Posterior cingulate gyrus (tissue), 11 donors: Measurements from ENCODE around the gene AQP4.

Experiments used
- DNase-seq, 10 donors: peaks; one replicate each; pipeline versions ENCODE4 v3.0.0 to v3.0.0-alpha.2; 2020 to 2021; ENCODE audit warnings: mixed read lengths in 3 of 10
- intact Hi-C: fragments of 100-400 bp; cut with DNase I; formaldehyde crosslinking; loops from one replicate; pipeline ENCODE4 v1.15.1; 2023

Gene AQP4, protein sequence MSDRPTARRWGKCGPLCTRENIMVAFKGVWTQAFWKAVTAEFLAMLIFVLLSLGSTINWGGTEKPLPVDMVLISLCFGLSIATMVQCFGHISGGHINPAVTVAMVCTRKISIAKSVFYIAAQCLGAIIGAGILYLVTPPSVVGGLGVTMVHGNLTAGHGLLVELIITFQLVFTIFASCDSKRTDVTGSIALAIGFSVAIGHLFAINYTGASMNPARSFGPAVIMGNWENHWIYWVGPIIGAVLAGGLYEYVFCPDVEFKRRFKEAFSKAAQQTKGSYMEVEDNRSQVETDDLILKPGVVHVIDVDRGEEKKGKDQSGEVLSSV

DNA sequence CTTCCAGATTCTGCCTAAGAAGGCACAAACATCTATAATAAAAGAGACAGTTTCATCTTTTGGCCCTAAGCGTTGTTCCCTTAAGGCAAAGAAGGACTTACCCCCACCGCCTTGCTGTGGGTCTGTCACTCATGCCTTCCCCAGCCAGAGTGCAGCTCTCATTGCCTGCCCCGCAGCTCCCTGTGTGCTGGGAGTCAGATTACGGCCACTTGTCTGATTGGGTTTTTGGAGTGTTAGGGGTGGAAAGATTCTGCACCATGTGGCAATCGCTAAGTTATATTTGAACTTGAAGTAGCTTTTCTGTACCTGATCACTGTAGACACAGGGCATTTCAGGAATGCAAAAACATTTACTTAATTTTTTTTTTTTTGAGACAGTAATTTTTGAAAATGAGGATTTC lies at the start of gene AQP4:
Gene AQP4, minus strand, starts transcription at position 151 of the 400 bp plus-strand sequence. Its CDS starts 18 bp downstream, at position 133.
- intact Hi-C loops = loop anchor here (5.0 kb wide), 1 partner anchor 42 kb away; no protein-coding TSS in a partner anchor
- DNase-seq = peak in 4 of 10 donors; percentile 11 to 75 (median 57)

DNA sequence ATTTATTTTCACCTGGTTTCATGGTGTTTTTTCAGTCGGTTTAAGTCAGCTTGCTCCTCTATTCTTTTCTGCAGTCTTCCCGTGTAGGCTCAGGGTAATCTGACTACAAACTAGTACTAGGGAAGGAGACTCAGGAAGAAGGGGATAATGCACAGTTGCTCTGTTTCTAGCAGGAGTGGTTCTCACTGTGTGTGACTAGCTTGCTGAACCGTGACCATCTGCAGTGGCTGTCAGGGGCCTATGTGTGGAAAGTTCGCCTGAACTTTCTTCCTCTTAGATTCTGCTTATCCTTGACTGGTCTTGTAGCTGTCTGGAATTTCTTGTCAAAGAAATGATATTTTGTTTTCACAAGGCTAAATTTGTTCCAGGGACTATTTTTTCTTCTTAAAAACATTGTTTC lies 46.3 kb upstream of the AQP4 start:
- intact Hi-C loops = no loop called here
- DNase-seq = no peak

DNA sequence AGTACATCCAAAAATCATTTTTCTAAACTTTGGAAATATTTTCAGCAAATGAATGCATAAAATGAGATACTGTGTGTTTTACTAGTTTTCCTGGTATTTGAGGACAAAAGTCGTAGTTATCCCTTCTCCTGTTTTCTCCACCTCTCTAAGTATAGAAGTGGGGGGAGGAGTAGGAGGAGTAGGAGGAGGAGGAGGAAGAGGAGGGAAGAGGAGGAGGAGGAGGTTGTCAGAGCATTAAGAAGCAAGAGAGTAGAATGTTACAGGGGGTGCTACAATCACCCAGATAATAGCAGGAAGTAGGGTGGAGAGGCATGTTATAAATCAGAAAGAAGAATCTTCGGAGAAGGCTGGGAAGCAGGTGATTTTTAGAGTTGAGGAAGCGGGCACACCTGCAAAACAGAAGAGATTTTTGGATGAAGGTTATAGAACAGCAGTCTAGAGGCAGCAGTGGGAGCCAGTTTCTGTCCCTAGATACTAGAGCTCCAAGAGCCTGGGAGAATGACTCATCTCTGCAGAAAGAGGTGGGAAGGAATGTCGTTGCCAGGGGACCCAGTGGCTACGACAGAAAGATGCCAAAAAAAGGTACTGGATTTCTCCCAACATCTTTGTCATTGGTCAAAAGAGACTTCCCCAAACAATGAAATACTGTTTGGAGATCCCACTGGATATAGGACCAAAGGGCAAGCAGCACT lies 44.2 kb upstream of the AQP4 start:
- intact Hi-C loops = loop anchor here (5.0 kb wide), 1 partner anchor 42 kb away; the partner anchor contains the start of gene AQP4

DNA sequence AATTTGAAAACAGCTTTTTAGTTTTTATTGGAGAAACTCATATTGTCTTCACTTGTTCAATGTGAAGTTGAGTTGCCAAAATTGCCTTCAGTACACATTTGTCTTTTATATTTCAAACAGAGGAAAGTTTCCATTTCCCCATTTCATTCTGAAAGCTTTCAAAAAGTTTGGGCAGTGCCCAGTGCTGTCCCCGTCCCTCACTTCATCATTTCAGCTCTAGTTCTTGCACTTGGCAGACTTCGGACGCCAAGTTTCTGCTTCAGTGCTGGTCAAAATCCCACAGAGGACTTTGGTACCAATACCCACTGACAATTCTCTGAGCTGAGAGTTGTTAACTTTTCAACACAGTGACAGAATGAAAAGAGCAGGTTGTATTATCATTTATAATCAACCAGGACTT lies 43.4 kb upstream of the AQP4 start:
- DNase-seq = peak in 2 of 10 donors; percentile 19 to 20
- intact Hi-C loops = loop anchor here (5.0 kb wide), 1 partner anchor 42 kb away; the partner anchor contains the start of gene AQP4

More for the DNA sequence above, 44.2 kb upstream of the AQP4 start:
- peak in 6 of 10 donors; percentile 18 to 83 (median 22) for DNase-seq

DNA sequence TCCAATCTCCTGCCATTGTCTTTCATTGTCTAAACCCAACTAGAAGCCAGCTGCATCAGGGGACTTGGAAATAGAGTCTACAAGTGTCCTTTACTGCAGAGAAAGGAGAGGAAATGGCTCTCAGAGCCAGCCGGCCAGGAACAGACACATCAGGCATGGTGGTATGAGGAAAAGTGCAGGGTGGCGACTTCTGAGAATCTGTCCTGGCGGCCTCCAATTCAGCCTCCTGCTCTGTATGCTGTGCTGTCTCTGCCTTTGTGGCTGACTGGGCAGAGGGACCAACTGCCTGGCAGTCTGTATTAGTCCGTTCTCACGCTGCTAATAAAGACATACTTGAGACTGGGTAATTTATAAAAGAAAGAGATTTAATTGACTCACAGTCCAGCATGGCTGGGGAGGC lies 36.8 kb upstream of the AQP4 start:
- intact Hi-C loops = no loop called here
- peak in 8 of 10 donors; percentile 13 to 87 (median 46) for DNase-seq

DNA sequence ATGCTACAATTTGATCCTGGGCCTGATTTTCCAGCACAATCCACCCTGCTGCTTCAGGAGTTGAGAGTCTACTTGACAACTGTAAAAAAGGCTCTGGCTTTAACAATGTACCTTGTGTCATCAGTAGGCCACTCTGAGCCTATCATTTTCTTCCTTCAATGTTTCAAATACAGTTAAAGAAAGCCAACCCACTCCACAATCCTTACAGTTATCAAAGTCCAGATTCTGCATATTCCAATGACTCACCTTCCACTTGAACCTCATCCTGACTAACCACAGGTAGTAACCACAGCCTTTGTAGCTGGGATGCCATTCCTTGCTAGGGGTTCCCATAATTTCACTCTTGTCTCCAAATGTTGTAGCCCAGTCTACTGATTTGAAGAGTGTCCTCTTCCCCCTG lies 35.5 kb upstream of the AQP4 start:
- intact Hi-C loops = no loop called here
- DNase-seq = no peak

DNA sequence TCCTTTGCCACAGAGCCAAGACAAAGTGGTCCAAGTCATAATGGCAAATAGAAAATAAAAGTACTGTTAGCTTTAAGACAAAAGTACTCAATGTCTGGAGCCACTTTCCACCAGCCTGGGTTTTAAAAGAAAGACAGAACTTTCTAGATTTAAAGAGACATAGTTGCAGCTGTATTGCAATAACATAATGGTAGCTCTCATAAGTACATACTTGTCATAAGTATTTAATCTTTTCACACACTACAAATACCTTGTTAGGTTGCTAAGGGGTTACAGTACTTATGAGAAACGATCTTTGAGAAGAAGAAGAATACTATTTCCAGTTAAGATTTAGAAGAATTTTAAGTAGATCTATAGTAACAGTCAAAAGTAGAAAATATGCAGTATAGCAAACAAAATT lies 28.9 kb upstream of the AQP4 start:
- no peak for DNase-seq
- intact Hi-C loops = no loop called here

DNA sequence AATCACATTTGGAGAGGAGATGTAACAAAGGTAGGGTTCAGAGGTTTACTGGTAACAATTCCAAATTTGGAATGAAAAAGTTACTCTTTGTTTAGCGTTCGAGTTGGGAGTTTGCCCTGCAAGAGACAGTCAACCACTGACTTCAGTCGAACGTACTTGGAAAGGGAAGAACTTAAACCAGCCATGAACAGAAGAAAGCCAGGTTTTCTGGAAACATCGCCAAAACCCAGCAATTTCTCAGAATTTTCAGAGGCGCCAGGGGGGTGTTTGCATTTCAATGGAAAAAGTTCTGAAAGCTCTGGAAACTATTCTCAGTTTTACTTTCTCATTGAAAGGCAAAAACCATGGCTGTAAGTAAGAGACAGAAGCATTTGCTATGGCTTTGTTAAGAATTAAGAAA lies 28.5 kb upstream of the AQP4 start:
- peak in 1 of 10 donors; percentile 12 for DNase-seq

DNA sequence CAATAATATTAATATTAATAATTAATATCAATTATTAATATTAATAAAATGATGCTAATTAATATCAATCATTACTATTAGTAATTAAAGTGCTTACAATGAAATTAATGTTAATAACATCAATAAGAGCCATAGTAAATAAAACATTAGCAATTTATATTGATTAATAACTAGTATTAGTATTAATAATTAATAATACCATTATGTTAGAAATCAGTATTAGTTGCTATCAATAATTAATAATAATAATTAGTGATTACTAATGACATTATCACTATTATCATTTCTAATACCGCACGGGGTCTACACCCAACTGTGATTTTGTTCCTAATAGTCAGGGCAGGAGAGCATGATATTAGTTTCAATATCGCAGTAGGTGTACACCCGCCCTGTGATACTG lies 22.8 kb upstream of the AQP4 start:
- intact Hi-C loops = no loop called here
- no peak for DNase-seq

More for the DNA sequence above, 28.5 kb upstream of the AQP4 start:
- intact Hi-C loops = no loop called here

DNA sequence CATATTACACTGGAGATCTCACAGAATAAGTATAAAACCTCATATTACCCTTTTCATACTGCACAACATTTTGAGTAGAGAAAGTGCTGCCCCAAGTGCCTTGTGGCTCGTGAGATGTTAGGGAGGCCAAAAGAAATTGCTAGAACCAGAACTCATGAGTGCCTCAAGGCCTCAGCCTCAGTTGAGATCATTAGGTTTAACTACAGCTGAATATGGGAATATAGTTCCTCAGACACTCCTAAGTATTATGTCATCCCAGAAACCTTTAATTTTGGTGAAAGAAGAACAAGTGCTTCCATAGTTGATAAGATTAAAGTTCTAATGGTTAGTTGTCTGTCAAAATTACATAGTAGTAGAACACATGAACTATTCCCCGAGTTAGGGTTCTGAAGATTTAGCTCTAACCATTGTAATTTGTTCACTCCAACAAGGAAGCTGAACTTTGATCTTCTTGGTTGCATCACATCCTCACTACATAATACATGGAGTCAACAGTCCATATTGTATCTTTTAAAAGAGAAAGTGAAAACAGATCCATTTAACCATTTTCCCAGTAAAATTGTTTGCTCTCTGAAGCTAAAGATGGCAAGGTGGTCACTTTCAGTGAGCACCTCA lies 9.6 kb upstream of the AQP4 start:
- intact Hi-C loops = no loop called here
- no peak for DNase-seq

DNA sequence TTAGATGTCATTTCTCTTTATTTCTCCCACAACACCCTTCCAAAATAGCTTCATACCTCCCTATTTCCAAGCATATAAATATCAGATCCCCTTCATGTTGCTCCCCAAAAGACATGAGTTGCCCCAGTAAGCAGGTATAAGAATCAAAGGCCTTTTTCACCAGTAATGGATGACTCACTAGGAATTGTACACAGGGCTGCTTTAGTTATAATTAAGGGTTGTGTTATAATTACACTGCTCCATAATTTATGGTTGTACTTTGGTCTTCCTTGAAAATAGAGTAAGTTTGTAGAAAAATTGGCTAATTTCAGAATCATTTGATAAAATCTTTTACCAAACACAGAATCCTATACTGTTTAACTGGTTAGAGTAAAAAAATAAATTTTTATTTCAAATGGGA lies 8.8 kb upstream of the AQP4 start:
- intact Hi-C loops = no loop called here
- DNase-seq = no peak

DNA sequence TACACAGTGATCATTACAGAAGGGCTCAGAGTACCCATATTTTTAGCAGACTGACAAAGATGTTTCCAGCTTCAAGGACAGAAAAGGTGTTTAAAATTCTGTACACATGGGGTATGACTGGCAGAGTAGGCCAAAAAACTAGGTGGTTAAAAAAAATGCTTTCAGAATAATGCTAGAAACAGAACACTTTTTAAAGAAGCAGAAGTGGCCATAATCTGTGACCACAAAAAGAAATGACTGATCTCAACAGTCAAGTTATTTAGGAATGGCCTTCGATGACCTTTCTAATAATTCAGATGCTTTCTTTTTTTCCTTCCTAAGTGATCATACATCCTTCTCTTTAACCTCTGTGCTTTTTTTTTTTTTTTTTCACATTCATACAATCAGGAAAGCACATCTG lies 4.1 kb upstream of the AQP4 start:
- no peak for DNase-seq
- intact Hi-C loops = loop anchor here (5.0 kb wide), 1 partner anchor 38 kb away; no protein-coding TSS in a partner anchor

DNA sequence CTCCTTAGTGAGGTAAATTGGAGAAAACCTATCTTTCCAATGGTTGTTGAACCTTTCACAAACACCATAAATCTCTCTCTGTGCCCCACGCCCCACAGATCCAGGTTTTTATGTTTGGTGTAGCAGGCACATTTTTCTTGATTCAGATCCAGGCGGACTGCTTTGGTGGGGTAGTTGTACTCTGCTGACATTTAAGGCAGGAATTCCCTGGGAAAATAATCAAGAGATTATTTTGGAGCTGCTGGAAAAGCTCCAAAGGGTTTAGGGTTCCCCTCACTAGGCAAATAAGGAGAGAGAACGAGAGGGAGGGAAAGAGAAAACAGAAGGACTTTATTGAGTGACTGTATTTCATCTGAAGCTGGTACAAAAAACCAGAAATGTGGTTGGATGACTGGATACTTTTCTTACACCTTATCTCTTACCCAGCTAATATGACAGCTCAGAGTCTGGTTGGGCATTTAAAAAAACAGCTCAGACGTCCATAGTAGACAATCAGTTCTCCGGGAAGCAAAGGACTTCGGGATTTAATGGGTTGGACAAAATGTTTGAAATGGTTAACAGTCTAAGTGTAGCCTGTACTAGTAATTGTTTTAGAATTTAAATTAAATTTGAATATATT lies 3.6 kb upstream of the AQP4 start:
- intact Hi-C loops = loop anchor here (5.0 kb wide), 1 partner anchor 38 kb away; no protein-coding TSS in a partner anchor

DNA sequence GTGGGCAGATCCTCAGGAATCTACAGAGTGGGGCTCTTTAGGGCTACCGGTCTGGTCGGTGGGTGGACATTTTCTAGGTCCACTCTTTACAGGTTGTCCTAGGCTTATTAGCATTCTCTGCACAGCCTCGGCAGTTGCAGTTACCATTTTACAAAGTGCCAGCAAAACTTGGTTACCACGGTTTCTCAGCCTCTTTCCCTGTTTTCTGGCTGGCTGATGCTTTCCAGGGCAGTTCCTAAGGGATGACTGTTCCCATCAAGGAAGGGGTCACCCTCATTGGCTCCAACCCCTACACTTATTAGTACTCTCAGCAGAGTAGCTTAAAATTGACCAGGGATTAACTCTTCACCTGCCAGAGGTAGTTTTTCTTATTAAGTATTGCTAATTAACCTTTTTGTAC lies 2.0 kb upstream of the AQP4 start:
- intact Hi-C loops = loop anchor here (5.0 kb wide), 1 partner anchor 40 kb away; no protein-coding TSS in a partner anchor
- DNase-seq = peak in 2 of 10 donors; percentile 4 to 18

More for the DNA sequence above, 3.6 kb upstream of the AQP4 start:
- DNase-seq = no peak

DNA sequence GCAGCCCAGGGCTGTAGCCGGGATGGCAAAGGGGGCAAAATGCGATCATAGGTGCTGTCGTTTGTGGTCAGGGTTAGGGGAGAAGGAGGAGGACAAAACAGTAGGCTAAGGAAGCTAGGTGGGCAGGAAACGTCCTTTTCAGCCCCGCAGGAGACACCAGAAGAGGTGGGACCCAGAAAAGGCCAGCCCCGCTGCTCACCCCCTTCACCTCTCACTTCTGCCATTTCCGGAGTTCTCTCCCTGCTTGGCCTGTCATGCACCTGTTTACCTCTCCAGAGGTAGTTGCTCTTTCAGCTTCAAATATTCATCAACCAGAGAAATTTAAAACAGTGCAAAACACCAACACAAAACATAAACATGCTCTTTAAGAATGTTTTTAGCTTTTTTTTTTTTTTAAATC lies 849 bp downstream of the AQP4 start:
- no peak for DNase-seq

DNA sequence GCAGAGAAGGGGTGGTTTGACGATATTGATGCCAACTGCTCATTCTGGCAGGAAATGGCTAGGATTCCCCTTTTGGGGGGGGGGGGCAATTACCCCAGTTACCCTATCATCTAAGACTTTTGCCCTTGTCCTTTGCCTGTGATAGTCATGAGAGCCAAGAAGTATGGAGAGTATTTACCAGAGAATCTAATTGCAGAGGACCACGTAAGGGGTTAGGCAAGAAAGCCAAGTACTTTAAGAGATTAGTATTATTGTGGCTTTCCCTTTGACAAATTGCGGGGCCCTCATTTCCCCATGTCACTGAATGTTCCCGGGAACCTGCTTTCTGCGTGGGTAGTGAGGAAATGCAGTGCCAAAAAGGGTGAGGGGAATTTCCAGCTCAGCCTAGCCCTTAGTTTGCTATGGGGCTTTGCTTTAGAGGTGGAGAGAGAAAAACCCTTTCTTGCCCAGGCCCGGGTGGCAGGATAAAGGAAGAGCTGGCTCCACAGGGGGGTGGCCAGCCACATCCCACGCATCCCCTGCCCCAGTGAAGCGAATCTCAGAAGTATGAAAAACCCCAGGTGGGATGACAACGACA lies 1.5 kb downstream of the AQP4 start:
- DNase-seq = peak in 4 of 10 donors; percentile 14 to 75 (median 46)
- intact Hi-C loops = no loop called here

More for the DNA sequence above, 849 bp downstream of the AQP4 start:
- intact Hi-C loops = loop anchor here (5.0 kb wide), 1 partner anchor 43 kb away; no protein-coding TSS in a partner anchor

DNA sequence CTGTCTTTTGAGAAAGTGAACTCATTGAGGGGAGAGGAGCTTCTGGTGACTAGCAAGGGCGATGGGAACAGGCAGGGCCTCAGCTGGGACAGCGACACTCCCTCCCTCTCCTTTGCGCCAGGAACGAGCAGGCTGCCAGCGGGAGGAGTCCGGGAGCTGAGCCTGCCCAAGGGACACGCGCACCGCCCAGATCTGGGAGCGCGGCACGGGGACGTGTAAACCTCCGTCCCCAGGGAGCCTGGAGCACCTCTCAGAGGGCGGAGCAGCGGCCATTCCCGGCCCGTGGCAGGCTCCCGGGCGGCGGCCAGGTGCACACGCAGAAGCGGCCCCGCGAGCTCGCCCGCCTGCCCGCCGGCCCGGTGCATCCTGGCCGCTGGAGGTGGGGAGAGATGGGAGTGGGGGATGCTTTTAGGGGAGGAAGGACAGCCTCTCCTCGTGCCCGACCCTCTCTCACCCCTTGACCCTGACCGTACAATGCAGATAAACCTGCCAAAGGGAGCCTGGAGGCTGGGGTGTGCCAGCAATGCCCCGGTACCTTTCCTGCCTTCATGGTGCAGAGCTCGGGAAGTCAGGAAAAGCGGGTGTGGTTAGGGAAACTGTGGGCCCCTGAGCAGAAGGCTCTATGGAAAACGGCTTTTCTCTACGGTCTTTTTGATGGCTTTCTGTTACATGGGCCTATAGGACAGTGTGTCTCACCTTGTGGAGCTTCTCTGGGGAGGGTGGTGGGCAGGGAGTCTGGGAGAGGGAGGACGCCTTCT lies 2.2 kb downstream of the AQP4 start:
- peak; percentile 44 to 98 (median 82) for DNase-seq
- intact Hi-C loops = no loop called here

DNA sequence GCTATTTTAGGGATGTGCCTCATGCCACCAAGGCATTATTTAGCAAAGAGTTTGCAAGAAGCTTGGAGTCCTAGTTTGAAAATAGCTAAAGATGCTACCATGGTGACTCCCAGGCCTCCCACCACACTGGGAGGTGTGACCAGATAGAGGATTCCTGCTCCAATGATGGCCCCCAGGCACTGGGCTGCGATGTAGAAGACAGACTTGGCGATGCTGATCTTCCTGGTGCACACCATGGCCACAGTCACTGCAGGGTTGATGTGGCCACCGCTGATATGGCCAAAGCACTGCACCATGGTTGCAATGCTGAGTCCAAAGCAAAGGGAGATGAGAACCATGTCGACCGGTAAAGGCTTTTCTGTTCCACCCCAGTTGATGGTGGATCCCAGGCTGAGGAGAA lies 3.4 kb downstream of the AQP4 start:
- peak in 3 of 10 donors; percentile 15 to 77 (median 68) for DNase-seq
- intact Hi-C loops = no loop called here

DNA sequence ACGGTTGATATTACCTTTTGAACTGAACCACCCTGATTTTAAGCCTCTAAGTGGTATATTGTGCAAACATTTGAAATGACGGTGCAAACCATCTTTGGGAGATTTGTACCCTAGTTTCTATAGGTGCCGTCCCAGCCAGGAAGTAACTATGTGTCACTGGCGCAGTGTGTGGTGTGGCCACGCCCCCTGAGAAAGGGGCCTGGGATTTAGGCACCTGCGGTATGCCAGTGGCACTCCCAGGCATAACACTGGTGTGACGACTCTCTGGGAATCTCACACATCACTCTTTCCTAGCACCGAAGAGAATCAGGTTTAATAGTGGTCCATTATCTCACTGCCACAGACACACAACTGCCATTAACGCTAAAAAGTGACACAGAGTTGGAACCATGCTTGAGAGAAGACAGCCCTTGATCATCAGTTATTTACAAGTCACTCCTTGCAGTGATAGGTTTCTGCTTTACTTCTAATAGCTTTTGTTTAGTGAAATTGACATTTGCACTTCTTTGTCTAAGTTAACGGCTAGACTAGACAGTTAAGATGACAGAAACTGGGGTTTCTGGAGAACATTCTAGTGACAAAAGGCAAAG lies 11.1 kb downstream of the AQP4 start:
- no peak for DNase-seq
- intact Hi-C loops = no loop called here
